Suprapubic skin (tissue), 4 donors: ENCODE results near the gene RAD50.

ENCODE experiments used
- EP300 ChIP-seq: sonication (generic); formaldehyde crosslinking; IDR thresholded peaks from one replicate; pipeline ENCODE4 v1.6.1; 2017; ENCODE audit warnings: antibody characterized with exemption
- POLR2A ChIP-seq, 2 donors: fragments of 450-650 bp; IDR thresholded peaks; one replicate each; pipeline ENCODE4 v1.6.1; 2017; ENCODE audit warnings: antibody characterized with exemption in 2 of 2, mild to moderate bottlenecking in 2 of 2, moderate library complexity in 2 of 2
- POLR2AphosphoS5 ChIP-seq, 3 donors: sonication (generic); formaldehyde crosslinking; IDR thresholded peaks; one replicate each; pipeline ENCODE4 v1.6.1; 2017; ENCODE audit warnings: antibody characterized with exemption in 3 of 3
- TF ChIP-seq, protein P1 (sequence below), 2 donors: fragments of 200-600 bp in 1 of 2; fragments of 450-650 bp in 1 of 2; sonication (generic) in 1 of 2; IDR thresholded peaks; one replicate each; pipeline ENCODE4 v1.5.1; 2016 to 2019; ENCODE audit warnings: antibody characterized with exemption in 2 of 2, mild to moderate bottlenecking in 1 of 2, moderate library complexity in 1 of 2

DNA sequence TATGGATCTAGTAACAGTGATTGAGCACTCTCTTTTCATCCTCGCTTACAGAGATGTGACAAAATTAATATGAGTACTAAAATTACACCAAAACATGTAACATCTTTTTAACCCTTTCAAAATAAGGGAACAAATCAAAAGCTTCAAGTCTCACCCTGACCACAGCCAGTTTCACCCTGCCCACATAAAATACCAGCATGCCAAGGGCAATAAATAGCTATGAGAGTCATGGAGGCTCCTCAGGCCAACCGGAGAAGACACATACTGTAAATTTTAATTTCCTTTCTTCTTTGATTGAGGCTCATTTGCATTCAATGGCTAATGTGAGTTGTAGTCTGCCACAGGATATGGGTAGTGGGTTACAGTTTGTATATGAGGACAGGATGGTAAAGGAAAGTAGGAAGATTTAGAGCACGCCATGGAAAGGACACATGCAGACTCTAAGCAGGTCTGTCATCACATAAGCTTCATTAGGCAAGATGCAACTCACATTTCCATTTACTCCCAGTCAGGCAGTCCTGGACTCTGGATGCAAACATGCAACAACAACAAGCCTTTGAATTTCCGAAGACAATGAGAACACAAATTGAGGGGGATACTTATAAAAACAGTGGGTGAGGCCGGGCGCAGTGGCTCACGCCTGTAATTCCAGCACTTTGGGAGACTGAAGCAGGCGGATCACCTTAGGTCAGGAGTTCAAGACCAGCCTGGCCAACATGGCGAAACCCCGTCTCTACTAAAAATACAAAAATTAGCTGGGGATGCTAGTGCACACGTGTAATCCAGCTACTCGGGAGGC, 128.3 kb downstream of the RAD50 start:
- TF ChIP-seq, protein P1, sequence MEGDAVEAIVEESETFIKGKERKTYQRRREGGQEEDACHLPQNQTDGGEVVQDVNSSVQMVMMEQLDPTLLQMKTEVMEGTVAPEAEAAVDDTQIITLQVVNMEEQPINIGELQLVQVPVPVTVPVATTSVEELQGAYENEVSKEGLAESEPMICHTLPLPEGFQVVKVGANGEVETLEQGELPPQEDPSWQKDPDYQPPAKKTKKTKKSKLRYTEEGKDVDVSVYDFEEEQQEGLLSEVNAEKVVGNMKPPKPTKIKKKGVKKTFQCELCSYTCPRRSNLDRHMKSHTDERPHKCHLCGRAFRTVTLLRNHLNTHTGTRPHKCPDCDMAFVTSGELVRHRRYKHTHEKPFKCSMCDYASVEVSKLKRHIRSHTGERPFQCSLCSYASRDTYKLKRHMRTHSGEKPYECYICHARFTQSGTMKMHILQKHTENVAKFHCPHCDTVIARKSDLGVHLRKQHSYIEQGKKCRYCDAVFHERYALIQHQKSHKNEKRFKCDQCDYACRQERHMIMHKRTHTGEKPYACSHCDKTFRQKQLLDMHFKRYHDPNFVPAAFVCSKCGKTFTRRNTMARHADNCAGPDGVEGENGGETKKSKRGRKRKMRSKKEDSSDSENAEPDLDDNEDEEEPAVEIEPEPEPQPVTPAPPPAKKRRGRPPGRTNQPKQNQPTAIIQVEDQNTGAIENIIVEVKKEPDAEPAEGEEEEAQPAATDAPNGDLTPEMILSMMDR (IDR thresholded peaks at IDR 0.05): no peak
- no peak for TF ChIP-seq POLR2AphosphoS5 (IDR thresholded peaks at IDR 0.05)
- no peak for TF ChIP-seq POLR2A (IDR thresholded peaks at IDR 0.05)
- TF ChIP-seq EP300: no peak
